Astrocyte (in vitro differentiated cells and primary cell): ENCODE measurements around the gene RTP3.

Experiments used
- CTCF ChIP-seq: IDR thresholded peaks from 2 replicates; pipeline ENCODE4 v1.5.1; 2011; ENCODE audit warnings: low read depth, mild to moderate bottlenecking, inconsistent platforms, low read length, moderate library complexity; ENCODE audit not compliant: insufficient read depth
- EZH2 ChIP-seq: IDR thresholded peaks from 2 replicates; pipeline ENCODE4 v1.6.1; 2012; ENCODE audit warnings: mild to moderate bottlenecking, low read length, inconsistent platforms; ENCODE audit not compliant: insufficient read depth

- TF ChIP-seq CTCF = no peak
- no peak for TF ChIP-seq EZH2
Measured at GRCh38 chr3:46516521-46516920, 18.7 kb downstream of the RTP3 start.
